ENCODE data around the gene FANCD2. TPM values are rescaled to one million over a fixed set of nuclear protein-coding genes. Genes with fewer than 3 reads are reported as not detected.
A peak's percentile ranks its signal among the peaks of the same experiment; 100 is the strongest.

FANCD2 gene
- 13.5 TPM for polyA plus RNA-seq (2013)

DNA sequence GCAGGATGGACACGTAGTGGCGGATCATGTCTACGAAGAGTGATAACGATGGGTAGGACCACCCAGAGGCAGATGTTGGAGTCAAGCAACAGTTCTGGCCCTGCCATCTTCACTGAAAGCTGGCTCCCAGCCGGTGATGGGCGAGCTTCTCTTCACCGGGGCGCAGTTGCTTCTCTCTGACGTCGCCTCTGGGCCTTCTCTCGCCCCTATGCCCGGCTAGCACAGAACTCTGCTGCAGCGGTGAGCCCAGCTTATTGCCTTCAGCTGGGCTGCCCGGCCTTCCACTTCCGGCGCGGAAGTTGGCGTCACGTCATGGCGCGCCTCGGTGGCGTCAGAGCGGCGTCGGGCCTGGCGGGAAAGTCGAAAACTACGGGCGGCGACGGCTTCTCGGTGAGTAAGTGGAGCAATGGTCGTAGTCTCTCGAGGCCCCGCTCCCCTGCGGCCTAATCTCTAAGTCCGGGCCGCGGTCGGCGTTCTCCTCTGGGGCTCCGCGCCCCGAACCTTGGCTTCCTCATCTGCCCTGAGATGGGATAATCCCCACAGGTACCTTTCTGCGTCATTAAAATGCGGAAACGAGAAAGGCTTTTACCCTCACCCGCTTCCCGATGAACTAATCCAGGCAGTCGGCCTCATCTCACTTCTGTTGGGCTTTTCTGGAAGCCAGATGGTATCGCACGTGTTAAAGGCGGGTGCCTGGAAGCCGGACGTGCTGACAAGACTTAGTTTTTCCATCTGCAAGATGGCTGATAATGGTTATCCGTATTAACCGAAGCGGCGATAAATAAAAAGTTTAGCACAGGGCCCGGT lies at the start of gene FANCD2:
FANCD2 (plus strand) TSS at position 354 of the 807 bp plus-strand sequence. CDS start 2,221 bp downstream, outside the sequence.
- peak within 1 kb of the TSS; percentile 79 to 85 for H3K27ac ChIP-seq (ENCODE audit: insufficient read depth in 1 of 2, low read depth in 1 of 2, low read length in 2 of 2, poor library complexity in 1 of 2, severe bottlenecking in 2 of 2)
- under 1% methylated on average over 56 of the region's 61 CpGs for WGBS (ENCODE audit: insufficient coverage)
- DNase-seq = peak; percentile 91 to 95 (median 94)
- ChIA-PET POLR2A (interaction anchor here (1.0 kb wide), 3 partner anchors 15 to 136 kb away, joined by 3 to 5 read pairs (median 4); partner anchors contain the start of genes CRELD1 and JAGN1), CTCF (interaction anchor here (1.0 to 2.4 kb wide), 6 partner anchors 10 to 260 kb away, joined by 3 to 9 read pairs (median 4); no protein-coding TSS in a partner anchor)
- no peaks in the 10 kb centered on the region for H3K27me3 ChIP-seq (replicated peaks in 2 of 5; ENCODE audit: control insufficient read depth in 4 of 5, insufficient read depth in 5 of 5, low read length in 4 of 5)
- peaks cover 7 to 33% (median 18%) of the 10 kb centered on the region in 4 experiments for H3K36me3 ChIP-seq (ENCODE audit: control insufficient read depth in 4 of 4, insufficient read depth in 4 of 4, low read length in 3 of 4)
- H3K4me1 ChIP-seq (ENCODE audit: control extremely low read depth in 1 of 4, control insufficient read depth in 4 of 4, insufficient read depth in 4 of 4, low read length in 3 of 4) = peaks cover 11 to 24% (median 22%) of the 10 kb centered on the region in 4 experiments
- no peaks in the 10 kb centered on the region for H3K9me3 ChIP-seq (ENCODE audit: control extremely low read depth in 1 of 5, control insufficient read depth in 4 of 5, insufficient read depth in 2 of 5, low read depth in 1 of 5, low read length in 4 of 5)
- H3K4me3 ChIP-seq (ENCODE audit: control insufficient read depth in 1 of 7, extremely low read depth in 1 of 7, insufficient read depth in 4 of 7, low read depth in 2 of 7, low read length in 6 of 7) = peak within 1 kb of the TSS; percentile 80 to 98 (median 90)

DNA sequence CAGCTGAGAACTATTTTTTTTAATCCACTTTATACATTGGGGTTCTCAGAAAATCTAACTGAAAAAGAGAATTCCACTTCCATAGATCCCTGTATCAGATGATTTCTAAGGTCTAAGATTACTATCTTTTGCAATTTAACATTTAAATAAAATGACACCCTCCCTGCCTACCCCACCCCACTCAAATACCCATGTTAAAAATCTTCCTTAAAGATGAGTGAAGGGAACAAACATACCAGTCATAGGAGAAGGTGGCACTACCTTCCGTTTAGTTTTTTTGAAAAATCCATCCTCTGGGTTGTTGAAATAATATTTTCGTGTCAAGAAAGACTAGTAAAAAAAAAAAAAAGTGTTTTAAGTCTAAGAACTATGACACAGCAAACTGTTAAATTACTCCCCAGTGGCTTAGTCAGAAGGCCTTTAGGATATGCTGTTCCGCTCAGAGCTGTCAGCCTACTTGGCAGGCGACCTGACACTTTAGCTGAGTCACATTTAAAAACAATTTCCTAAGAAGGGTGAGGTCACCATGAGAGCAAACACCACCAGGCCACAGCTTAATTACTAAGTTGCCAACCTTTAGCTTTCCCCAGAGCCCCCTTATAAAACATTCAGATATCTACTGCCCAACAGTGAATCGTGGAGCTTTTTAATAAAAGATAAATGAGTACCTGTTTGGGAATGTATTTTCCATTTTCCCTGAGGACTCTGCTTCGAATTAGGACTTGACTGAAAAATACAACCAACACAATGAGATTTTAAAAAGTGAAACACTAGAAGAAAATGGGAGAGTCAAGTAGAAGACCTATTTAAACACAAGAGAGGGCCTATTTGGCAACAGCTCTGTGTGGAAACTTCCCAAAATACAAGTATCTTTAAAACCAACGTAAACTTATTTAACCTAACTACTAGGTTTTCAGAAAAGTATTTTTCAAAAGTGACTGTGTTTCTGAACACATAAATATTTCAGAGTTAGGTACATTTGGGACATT lies 49.2 kb upstream of the FANCD2 start:
- no peak overlapping the region for H3K4me3 ChIP-seq (ENCODE audit: control insufficient read depth in 1 of 7, extremely low read depth in 1 of 7, insufficient read depth in 4 of 7, low read depth in 2 of 7, low read length in 6 of 7)
- no peaks in the 10 kb centered on the region for H3K27me3 ChIP-seq (replicated peaks in 2 of 5; ENCODE audit: control insufficient read depth in 4 of 5, insufficient read depth in 5 of 5, low read length in 4 of 5)
- H3K36me3 ChIP-seq (ENCODE audit: control insufficient read depth in 4 of 4, insufficient read depth in 4 of 4, low read length in 3 of 4) = peaks cover 14 to 26% (median 17%) of the 10 kb centered on the region in 4 experiments
- CTCF ChIA-PET = interaction anchor here (1.3 to 1.7 kb wide), 6 partner anchors 11 to 51 kb away, joined by 3 to 5 read pairs (median 4); no protein-coding TSS in a partner anchor
- peak overlapping the region; percentile 95 to 98 for H3K27ac ChIP-seq (ENCODE audit: insufficient read depth in 1 of 2, low read depth in 1 of 2, low read length in 2 of 2, poor library complexity in 1 of 2, severe bottlenecking in 2 of 2)
- POLR2A ChIA-PET = interaction anchor here (0.7 to 2.7 kb wide), 3 partner anchors 12 to 44 kb away, joined by 3 to 16 read pairs (median 3); partner anchors contain the start of gene CRELD1
- no peaks in the 10 kb centered on the region for H3K9me3 ChIP-seq (ENCODE audit: control extremely low read depth in 1 of 5, control insufficient read depth in 4 of 5, insufficient read depth in 2 of 5, low read depth in 1 of 5, low read length in 4 of 5)
- WGBS (ENCODE audit: insufficient coverage) = 0% methylated on average over 2 of the region's 7 CpGs
- DNase-seq = peak; percentile 97 to 99 (median 99)
- peaks cover 0 to 17% (median 12%) of the 10 kb centered on the region in 4 experiments for H3K4me1 ChIP-seq (ENCODE audit: control extremely low read depth in 1 of 4, control insufficient read depth in 4 of 4, insufficient read depth in 4 of 4, low read length in 3 of 4)

DNA sequence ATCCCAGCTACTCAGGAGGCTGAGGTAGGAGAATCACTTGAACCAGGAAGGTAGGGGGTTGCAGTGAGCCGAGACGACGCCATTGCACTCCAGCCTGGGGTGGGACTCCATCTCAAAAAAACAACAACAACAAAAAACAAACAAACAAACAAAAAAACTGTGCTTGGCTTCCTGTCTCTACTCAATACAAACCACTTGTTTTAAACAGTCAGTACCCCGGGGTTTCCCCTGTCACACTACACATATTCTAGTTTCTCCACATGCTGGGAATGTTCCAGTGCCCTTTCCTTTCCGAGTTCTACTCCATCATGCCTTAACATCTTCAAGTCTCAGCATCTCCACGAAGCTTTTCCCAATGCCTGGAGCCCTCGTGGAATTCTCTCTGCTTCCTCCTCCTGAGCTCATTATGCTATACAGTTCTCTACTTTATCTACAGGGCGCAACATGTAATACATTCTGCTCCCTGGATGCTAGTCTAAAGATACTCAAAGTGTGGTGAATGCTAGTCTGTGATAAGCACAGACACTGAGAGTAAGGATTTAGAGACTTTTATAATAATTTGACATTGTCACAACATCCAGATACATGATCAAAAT lies 47.4 kb upstream of the FANCD2 start:
- Histone ChIP-seq H3K9me3 (ENCODE audit: control extremely low read depth in 1 of 5, control insufficient read depth in 4 of 5, insufficient read depth in 2 of 5, low read depth in 1 of 5, low read length in 4 of 5) (no peaks in the 10 kb centered on the region), H3K4me3 (ENCODE audit: control insufficient read depth in 1 of 7, extremely low read depth in 1 of 7, insufficient read depth in 4 of 7, low read depth in 2 of 7, low read length in 6 of 7) (no peak overlapping the region), H3K27ac (ENCODE audit: insufficient read depth in 1 of 2, low read depth in 1 of 2, low read length in 2 of 2, poor library complexity in 1 of 2, severe bottlenecking in 2 of 2) (peak overlapping the region; percentile 95 to 98), H3K27me3 (replicated peaks in 2 of 5; ENCODE audit: control insufficient read depth in 4 of 5, insufficient read depth in 5 of 5, low read length in 4 of 5) (no peaks in the 10 kb centered on the region), H3K4me1 (ENCODE audit: control extremely low read depth in 1 of 4, control insufficient read depth in 4 of 4, insufficient read depth in 4 of 4, low read length in 3 of 4) (peaks cover 0 to 22% (median 12%) of the 10 kb centered on the region in 4 experiments), H3K36me3 (ENCODE audit: control insufficient read depth in 4 of 4, insufficient read depth in 4 of 4, low read length in 3 of 4) (peaks cover 3 to 18% (median 10%) of the 10 kb centered on the region in 4 experiments)
- peak in 2 of 3 donors; percentile 28 to 54 for DNase-seq
- ChIA-PET CTCF (interaction anchor here (0.8 to 1.6 kb wide), 4 partner anchors 9 to 46 kb away, joined by 3 to 5 read pairs (median 4); no protein-coding TSS in a partner anchor), POLR2A (no interaction called here)
- 93% methylated on average over 6 of the region's 8 CpGs for WGBS (ENCODE audit: insufficient coverage)

DNA sequence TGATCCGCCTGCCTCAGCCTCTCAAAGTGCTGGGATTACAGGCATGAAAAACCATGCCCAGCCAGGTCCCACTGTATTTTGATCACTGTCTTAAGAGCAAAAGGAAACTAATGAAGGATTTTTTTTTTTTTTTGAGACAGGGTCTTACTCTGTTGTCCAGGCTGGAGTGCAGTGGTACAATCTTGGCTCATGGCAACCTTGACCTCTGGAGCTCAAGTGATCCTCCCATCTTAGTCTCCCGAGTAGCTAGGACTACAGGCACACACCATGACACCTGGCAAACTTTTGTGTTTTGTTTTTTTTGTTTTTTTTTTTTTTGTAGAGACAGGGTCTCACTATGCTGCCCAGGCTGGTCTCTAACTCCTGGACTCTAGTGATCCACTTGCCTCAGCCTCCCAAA lies 46.0 kb upstream of the FANCD2 start:
- peaks cover 2 to 15% (median 6%) of the 10 kb centered on the region in 4 experiments for H3K36me3 ChIP-seq (ENCODE audit: control insufficient read depth in 4 of 4, insufficient read depth in 4 of 4, low read length in 3 of 4)
- H3K27me3 ChIP-seq (replicated peaks in 2 of 5; ENCODE audit: control insufficient read depth in 4 of 5, insufficient read depth in 5 of 5, low read length in 4 of 5) = no peaks in the 10 kb centered on the region
- no peak overlapping the region for H3K4me3 ChIP-seq (ENCODE audit: control insufficient read depth in 1 of 7, extremely low read depth in 1 of 7, insufficient read depth in 4 of 7, low read depth in 2 of 7, low read length in 6 of 7)
- peaks cover 0 to 26% (median 13%) of the 10 kb centered on the region in 4 experiments for H3K4me1 ChIP-seq (ENCODE audit: control extremely low read depth in 1 of 4, control insufficient read depth in 4 of 4, insufficient read depth in 4 of 4, low read length in 3 of 4)
- 100% methylated on average over 2 of the region's 2 CpGs for WGBS (ENCODE audit: insufficient coverage)
- H3K27ac ChIP-seq (ENCODE audit: insufficient read depth in 1 of 2, low read depth in 1 of 2, low read length in 2 of 2, poor library complexity in 1 of 2, severe bottlenecking in 2 of 2) = peak overlapping the region in 1 of 2 experiments; percentile 25
- ChIA-PET CTCF (interaction anchor here (0.6 to 1.6 kb wide), 4 partner anchors 9 to 289 kb away, joined by 3 to 5 read pairs (median 4); no protein-coding TSS in a partner anchor), POLR2A (no interaction called here)
- H3K9me3 ChIP-seq (ENCODE audit: control extremely low read depth in 1 of 5, control insufficient read depth in 4 of 5, insufficient read depth in 2 of 5, low read depth in 1 of 5, low read length in 4 of 5) = no peaks in the 10 kb centered on the region
- DNase-seq = no peak

DNA sequence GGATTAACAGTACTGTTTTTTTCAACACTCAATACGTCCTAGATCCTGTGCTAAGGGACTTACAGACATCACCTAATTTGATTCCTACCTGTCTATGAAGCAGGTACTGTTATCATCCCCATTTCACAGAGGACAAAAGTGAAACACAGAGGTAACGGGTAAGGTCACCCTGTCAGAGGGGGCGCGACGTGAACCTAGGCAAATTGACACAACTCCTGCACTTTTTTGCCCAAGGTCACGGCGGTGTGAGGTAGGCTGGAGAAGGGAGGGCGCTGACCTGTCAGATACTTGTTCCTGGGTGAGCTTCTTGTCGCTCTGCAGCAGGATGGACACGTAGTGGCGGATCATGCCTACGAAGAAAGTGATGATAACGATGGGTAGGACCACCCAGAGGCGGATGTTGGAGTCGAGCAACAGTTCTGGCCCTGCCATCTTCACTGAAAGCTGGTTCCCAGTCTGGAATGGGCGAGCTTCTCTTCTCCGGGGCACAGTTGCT lies 40.0 kb upstream of the FANCD2 start:
- peaks cover 0 to 10% (median 3%) of the 10 kb centered on the region in 4 experiments for H3K36me3 ChIP-seq (ENCODE audit: control insufficient read depth in 4 of 4, insufficient read depth in 4 of 4, low read length in 3 of 4)
- peak overlapping the region; percentile 87 to 99 (median 95) for H3K4me3 ChIP-seq (ENCODE audit: control insufficient read depth in 1 of 7, extremely low read depth in 1 of 7, insufficient read depth in 4 of 7, low read depth in 2 of 7, low read length in 6 of 7)
- DNase-seq = no peak
- H3K27ac ChIP-seq (ENCODE audit: insufficient read depth in 1 of 2, low read depth in 1 of 2, low read length in 2 of 2, poor library complexity in 1 of 2, severe bottlenecking in 2 of 2) = peak overlapping the region; percentile 82 to 90
- POLR2A ChIA-PET = interaction anchor here (1.3 to 2.2 kb wide), 2 partner anchors 53 kb away, joined by 3 to 8 read pairs; partner anchors contain the start of gene CRELD1
- H3K27me3 ChIP-seq (replicated peaks in 2 of 5; ENCODE audit: control insufficient read depth in 4 of 5, insufficient read depth in 5 of 5, low read length in 4 of 5) = no peaks in the 10 kb centered on the region
- H3K4me1 ChIP-seq (ENCODE audit: control extremely low read depth in 1 of 4, control insufficient read depth in 4 of 4, insufficient read depth in 4 of 4, low read length in 3 of 4) = peaks cover 10 to 27% (median 23%) of the 10 kb centered on the region in 4 experiments
- 0% methylated on average over 16 of the region's 17 CpGs for WGBS (ENCODE audit: insufficient coverage)
- CTCF ChIA-PET = interaction anchor here (1.0 to 1.2 kb wide), 2 partner anchors 25 to 55 kb away, joined by 3 to 4 read pairs; no protein-coding TSS in a partner anchor
- no peaks in the 10 kb centered on the region for H3K9me3 ChIP-seq (ENCODE audit: control extremely low read depth in 1 of 5, control insufficient read depth in 4 of 5, insufficient read depth in 2 of 5, low read depth in 1 of 5, low read length in 4 of 5)

Data from common myeloid progenitor, CD34-positive (primary cell).